Astrocyte (in vitro differentiated cells and primary cell): Measurements from ENCODE around the gene IL1RAPL2. TPM values are rescaled to one million over a fixed set of nuclear protein-coding genes. Genes with fewer than 3 reads are reported as not detected.

Source experiments
- DNase-seq: peaks from one replicate; pipeline ENCODE4 v3.0.0-alpha.2; 2010; ENCODE audit warnings: low read depth
- FAIRE-seq: peaks from 2 replicates; lab custom pipeline; 2011; peaks lifted over from hg19 to GRCh38; lab: Jason Lieb, UNC
- H2AFZ ChIP-seq: 2 replicates; pipeline ENCODE4 v1.6.0; 2012; ENCODE audit warnings: low read depth, low read length, inconsistent platforms
- H3K27ac ChIP-seq: 2 replicates; pipeline ENCODE4 v1.5.1; 2011; ENCODE audit warnings: low read depth, low read length, inconsistent platforms
- H3K27me3 ChIP-seq: 2 replicates; pipeline ENCODE4 v1.6.0; 2011; ENCODE audit warnings: low read length, inconsistent platforms; ENCODE audit not compliant: insufficient read depth
- H3K36me3 ChIP-seq: 2 replicates; pipeline ENCODE4 v1.5.1; 2011; ENCODE audit warnings: low read length, inconsistent platforms; ENCODE audit not compliant: insufficient read depth
- H3K4me1 ChIP-seq: 2 replicates; pipeline ENCODE4 v1.5.1; 2011; ENCODE audit warnings: low read length, inconsistent platforms; ENCODE audit not compliant: insufficient read depth
- H3K4me2 ChIP-seq: 2 replicates; pipeline ENCODE4 v1.6.0; 2012; ENCODE audit warnings: low read length, inconsistent platforms
- H3K4me3 ChIP-seq: 2 replicates; pipeline ENCODE4 v1.5.1; 2011; ENCODE audit warnings: low read depth, mild to moderate bottlenecking, low read length, inconsistent platforms; ENCODE audit not compliant: insufficient read depth
- H3K79me2 ChIP-seq: 2 replicates; pipeline ENCODE4 v1.6.0; 2012; ENCODE audit warnings: mild to moderate bottlenecking, low read length, inconsistent platforms; ENCODE audit not compliant: insufficient read depth
- H3K9ac ChIP-seq: 2 replicates; pipeline ENCODE4 v1.6.0; 2012; ENCODE audit warnings: mild to moderate bottlenecking, low read length, inconsistent platforms
- H3K9me3 ChIP-seq: 2 replicates; pipeline ENCODE4 v1.5.1; 2012; ENCODE audit warnings: low read depth, mild to moderate bottlenecking, low read length, inconsistent platforms; ENCODE audit not compliant: insufficient read depth
- H4K20me1 ChIP-seq: 2 replicates; pipeline ENCODE4 v1.6.0; 2012; ENCODE audit warnings: low read length, inconsistent platforms; ENCODE audit not compliant: insufficient read depth
- H3K27ac Mint-ChIP-seq: one replicate; pipeline ENCODE4 v1.8.0; 2021; ENCODE audit warnings: mild to moderate bottlenecking, mixed read lengths; ENCODE audit not compliant: unreplicated experiment
- H3K27me3 Mint-ChIP-seq: one replicate; pipeline ENCODE4 v1.8.0; 2021; ENCODE audit warnings: low read depth, mixed read lengths; ENCODE audit not compliant: unreplicated experiment
- H3K36me3 Mint-ChIP-seq: one replicate; pipeline ENCODE4 v1.8.0; 2021; ENCODE audit warnings: low read depth, mixed read lengths; ENCODE audit not compliant: unreplicated experiment
- H3K4me1 Mint-ChIP-seq: one replicate; pipeline ENCODE4 v1.8.0; 2021; ENCODE audit warnings: low read depth, mixed read lengths; ENCODE audit not compliant: unreplicated experiment
- H3K4me3 Mint-ChIP-seq: one replicate; pipeline ENCODE4 v1.8.0; 2021; ENCODE audit warnings: mild to moderate bottlenecking, moderate library complexity, mixed read lengths; ENCODE audit not compliant: unreplicated experiment
- H3K9me3 Mint-ChIP-seq: one replicate; pipeline ENCODE4 v1.8.0; 2021; ENCODE audit warnings: mild to moderate bottlenecking, mixed read lengths; ENCODE audit not compliant: unreplicated experiment
- CTCF ChIP-seq: IDR thresholded peaks from 2 replicates; pipeline ENCODE4 v1.5.1; 2011; ENCODE audit warnings: low read depth, mild to moderate bottlenecking, inconsistent platforms, low read length, moderate library complexity; ENCODE audit not compliant: insufficient read depth
- EZH2 ChIP-seq: IDR thresholded peaks from 2 replicates; pipeline ENCODE4 v1.6.1; 2012; ENCODE audit warnings: mild to moderate bottlenecking, low read length, inconsistent platforms; ENCODE audit not compliant: insufficient read depth
- total RNA-seq: library from RNA; stranded (reverse); gene quantifications from 2 replicates; pipeline ENCODE4 v1.2.1, GENCODE V29; 2021

IL1RAPL2 gene
- total RNA-seq, 1 donor from 2014 or later: 0.16 TPM

GRCh38 chrX:105502336-105502735, 936.3 kb downstream of the IL1RAPL2 start:
- Mint-ChIP-seq H3K4me3 (no peak overlapping the region), H3K27ac (no peak overlapping the region), H3K9me3 (no peaks in the 10 kb centered on the region), H3K4me1 (no peaks in the 10 kb centered on the region), H3K27me3 (no peaks in the 10 kb centered on the region), H3K36me3 (no peaks in the 10 kb centered on the region)
- Histone ChIP-seq H3K4me3 (no peak overlapping the region), H3K4me1 (no peaks in the 10 kb centered on the region), H3K79me2 (no peaks in the 10 kb centered on the region), H2AFZ (no peak overlapping the region), H3K27ac (no peak overlapping the region), H3K27me3 (no peaks in the 10 kb centered on the region), H3K36me3 (no peaks in the 10 kb centered on the region), H4K20me1 (no peaks in the 10 kb centered on the region), H3K9me3 (no peaks in the 10 kb centered on the region), H3K9ac (no peak overlapping the region), H3K4me2 (no peak overlapping the region)
- peak; percentile 39 for DNase-seq
- FAIRE-seq: no peak
- TF ChIP-seq EZH2 (no peak), CTCF (no peak)

- DNase-seq: peak; percentile 3
- no peaks in the 10 kb centered on the region for H3K36me3 ChIP-seq
- Mint-ChIP-seq H3K27me3 (peaks cover 2% of the 10 kb centered on the region), H3K36me3 (no peaks in the 10 kb centered on the region), H3K27ac (no peak overlapping the region), H3K9me3 (peaks cover 2% of the 10 kb centered on the region), H3K4me3 (no peak overlapping the region), H3K4me1 (peaks cover 8% of the 10 kb centered on the region)
- H3K9ac ChIP-seq: no peak overlapping the region
- H3K27me3 ChIP-seq: no peaks in the 10 kb centered on the region
- H3K4me3 ChIP-seq: no peak overlapping the region
- no peaks in the 10 kb centered on the region for H3K79me2 ChIP-seq
- H2AFZ ChIP-seq: no peak overlapping the region
- no peaks in the 10 kb centered on the region for H3K9me3 ChIP-seq
- H3K27ac ChIP-seq: no peak overlapping the region
- TF ChIP-seq EZH2: no peak
- TF ChIP-seq CTCF: no peak
- FAIRE-seq: no peak
- H3K4me2 ChIP-seq: no peak overlapping the region
- no peaks in the 10 kb centered on the region for H3K4me1 ChIP-seq
- H4K20me1 ChIP-seq: no peaks in the 10 kb centered on the region
Measured at GRCh38 chrX:105515561-105515960, 949.6 kb downstream of the IL1RAPL2 start.

GRCh38 chrX:105526431-105526830, 960.4 kb downstream of the IL1RAPL2 start:
- H3K27me3 Mint-ChIP-seq: no peaks in the 10 kb centered on the region
- no peak overlapping the region for H3K4me2 ChIP-seq
- H3K9ac ChIP-seq: no peak overlapping the region
- H3K27ac ChIP-seq: no peak overlapping the region
- H3K27me3 ChIP-seq: no peaks in the 10 kb centered on the region
- H2AFZ ChIP-seq: no peak overlapping the region
- FAIRE-seq: no peak
- DNase-seq: no peak
- H3K27ac Mint-ChIP-seq: no peak overlapping the region
- H4K20me1 ChIP-seq: no peaks in the 10 kb centered on the region
- H3K36me3 ChIP-seq: no peaks in the 10 kb centered on the region
- H3K4me1 ChIP-seq: no peaks in the 10 kb centered on the region
- H3K4me3 Mint-ChIP-seq: no peak overlapping the region
- H3K9me3 Mint-ChIP-seq: no peaks in the 10 kb centered on the region
- no peaks in the 10 kb centered on the region for H3K36me3 Mint-ChIP-seq
- H3K4me1 Mint-ChIP-seq: no peaks in the 10 kb centered on the region
- no peaks in the 10 kb centered on the region for H3K9me3 ChIP-seq
- H3K4me3 ChIP-seq: no peak overlapping the region
- no peak for TF ChIP-seq CTCF
- TF ChIP-seq EZH2: no peak
- no peaks in the 10 kb centered on the region for H3K79me2 ChIP-seq
